ENCODE results near the gene APCDD1L.

- no peak for TF ChIP-seq ZNF384 (IDR thresholded peaks at IDR 0.05)
- TF ChIP-seq HDGF (IDR thresholded peaks at IDR 0.05; ENCODE audit: borderline replicate concordance) = no peak
- TF ChIP-seq BHLHE40 (IDR thresholded peaks at IDR 0.05; ENCODE audit: borderline replicate concordance) = no peak
- TF ChIP-seq LEF1 (IDR thresholded peaks at IDR 0.05; ENCODE audit: borderline replicate concordance) = no peak
- TF ChIP-seq NFRKB (IDR thresholded peaks at IDR 0.05) = no peak
- TF ChIP-seq FOXA1 (IDR thresholded peaks at IDR 0.05) = no peak
- no peak for TF ChIP-seq SUZ12 (IDR thresholded peaks at IDR 0.05)
- TF ChIP-seq FOXK2 (IDR thresholded peaks at IDR 0.05) = no peak
- no peak for TF ChIP-seq SP1 (IDR thresholded peaks at IDR 0.05)
- TF ChIP-seq TARDBP (IDR thresholded peaks at IDR 0.05) = no peak
- no peak for TF ChIP-seq FOXM1 (IDR thresholded peaks at IDR 0.05; ENCODE audit: borderline replicate concordance)
- no peak for TF ChIP-seq ELF4 (IDR thresholded peaks at IDR 0.05)
Measured at GRCh38 chr20:58522666-58523065, 7.5 kb upstream of the APCDD1L start.
